Right atrium auricular region (tissue), 2 donors: Measurements from ENCODE around the gene CUTC. TPM values are rescaled to one million over a fixed set of nuclear protein-coding genes. Genes with fewer than 3 reads are reported as not detected.

ENCODE experiments used
- DNase-seq: peaks from one replicate; pipeline ENCODE4 v3.0.0-alpha.2; 2019; ENCODE audit warnings: low spot score
- H3K27ac ChIP-seq, 2 donors: fragments of 200-600 bp; sonication (generic); 1 replicate in 1 of 2; 2 replicates in 1 of 2; pipeline ENCODE4 v1.5.1; 2016 to 2019
- H3K27me3 ChIP-seq, 2 donors: fragments of 200-600 bp; sonication (generic); one replicate each; pipeline versions ENCODE4 v1.5.1 to v1.6.0; 2017 to 2019
- H3K36me3 ChIP-seq: fragments of 200-600 bp; sonication (generic); one replicate; pipeline ENCODE4 v1.5.1; 2016
- H3K4me1 ChIP-seq, 2 donors: fragments of 200-600 bp; sonication (generic); one replicate each; pipeline versions ENCODE4 v1.5.1 to v1.6.0; 2017 to 2019
- H3K4me3 ChIP-seq, 2 donors: fragments of 200-600 bp; sonication (generic); 1 replicate in 1 of 2; 2 replicates in 1 of 2; pipeline ENCODE4 v1.5.1; 2017 to 2019; ENCODE audit warnings: mild to moderate bottlenecking in 1 of 2, moderate library complexity in 1 of 2
- H3K9me3 ChIP-seq, 2 donors: fragments of 200-600 bp; sonication (generic); one replicate each; pipeline ENCODE4 v1.5.1; 2019
- total RNA-seq, 2 donors: library from RNA; depleted of rRNA; stranded (reverse); fragments of >200 nt; gene quantifications; one replicate each; pipeline ENCODE4 v1.1.0, GENCODE V29; 2016
- TF ChIP-seq, protein P1 (sequence below), 2 donors: fragments of 200-600 bp; sonication (generic); IDR thresholded peaks; one replicate each; pipeline ENCODE4 v1.5.1; 2019; ENCODE audit warnings: antibody characterized with exemption in 2 of 2

The CUTC gene
- total RNA-seq, 2 donors from 2014 or later = 29.0 to 37.5 TPM

DNA sequence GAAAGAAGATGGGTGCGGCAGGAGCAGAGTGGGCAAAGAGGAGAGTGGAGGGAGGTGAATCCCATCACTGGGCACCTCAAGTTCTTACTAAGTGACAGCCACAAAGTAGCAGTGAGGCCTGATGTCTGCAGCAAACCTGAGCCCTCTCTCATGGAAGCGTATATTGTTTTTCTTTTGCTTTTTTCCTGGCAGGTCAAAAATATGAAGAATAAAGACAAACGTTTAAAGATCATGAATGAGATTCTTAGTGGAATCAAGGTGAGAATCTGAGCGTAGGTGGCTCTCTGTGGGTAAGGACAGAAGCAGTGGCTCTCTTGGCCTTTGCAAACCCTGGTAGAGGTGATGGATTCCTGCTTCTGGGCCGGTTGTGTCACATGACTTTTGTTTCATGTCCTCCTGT lies 73.2 kb downstream of the CUTC start:
- TF ChIP-seq, protein P1, sequence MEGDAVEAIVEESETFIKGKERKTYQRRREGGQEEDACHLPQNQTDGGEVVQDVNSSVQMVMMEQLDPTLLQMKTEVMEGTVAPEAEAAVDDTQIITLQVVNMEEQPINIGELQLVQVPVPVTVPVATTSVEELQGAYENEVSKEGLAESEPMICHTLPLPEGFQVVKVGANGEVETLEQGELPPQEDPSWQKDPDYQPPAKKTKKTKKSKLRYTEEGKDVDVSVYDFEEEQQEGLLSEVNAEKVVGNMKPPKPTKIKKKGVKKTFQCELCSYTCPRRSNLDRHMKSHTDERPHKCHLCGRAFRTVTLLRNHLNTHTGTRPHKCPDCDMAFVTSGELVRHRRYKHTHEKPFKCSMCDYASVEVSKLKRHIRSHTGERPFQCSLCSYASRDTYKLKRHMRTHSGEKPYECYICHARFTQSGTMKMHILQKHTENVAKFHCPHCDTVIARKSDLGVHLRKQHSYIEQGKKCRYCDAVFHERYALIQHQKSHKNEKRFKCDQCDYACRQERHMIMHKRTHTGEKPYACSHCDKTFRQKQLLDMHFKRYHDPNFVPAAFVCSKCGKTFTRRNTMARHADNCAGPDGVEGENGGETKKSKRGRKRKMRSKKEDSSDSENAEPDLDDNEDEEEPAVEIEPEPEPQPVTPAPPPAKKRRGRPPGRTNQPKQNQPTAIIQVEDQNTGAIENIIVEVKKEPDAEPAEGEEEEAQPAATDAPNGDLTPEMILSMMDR (IDR thresholded peaks at IDR 0.05) = no peak
- Histone ChIP-seq H3K36me3 (no peaks in the 10 kb centered on the region), H3K27ac (no peak overlapping the region), H3K9me3 (no peaks in the 10 kb centered on the region), H3K27me3 (no peaks in the 10 kb centered on the region), H3K4me1 (no peaks in the 10 kb centered on the region), H3K4me3 (no peak overlapping the region)
- no peak for DNase-seq

Other genes with a start within 250 kb of the CUTC start
- gene NKX2-3, start 199.3 kb upstream of the CUTC start, total RNA-seq = not detected
- 10 to 100 TPM; 15.5 to 17.5 TPM for gene SLC25A28, start 111.8 kb upstream of the CUTC start, total RNA-seq
- gene ENTPD7, start 72.7 kb upstream of the CUTC start, total RNA-seq = 1 to 10 TPM; 3.5 to 3.7 TPM
- 10 to 100 TPM; 18.4 to 26.4 TPM for gene COX15, start 107 bp upstream of the CUTC start, total RNA-seq
- under 1 TPM; 0.15 to 0.28 TPM for gene ABCC2, start 50.4 kb downstream of the CUTC start, total RNA-seq